ENCODE data around the gene PLXNA3.

PLXNA3 gene

DNA sequence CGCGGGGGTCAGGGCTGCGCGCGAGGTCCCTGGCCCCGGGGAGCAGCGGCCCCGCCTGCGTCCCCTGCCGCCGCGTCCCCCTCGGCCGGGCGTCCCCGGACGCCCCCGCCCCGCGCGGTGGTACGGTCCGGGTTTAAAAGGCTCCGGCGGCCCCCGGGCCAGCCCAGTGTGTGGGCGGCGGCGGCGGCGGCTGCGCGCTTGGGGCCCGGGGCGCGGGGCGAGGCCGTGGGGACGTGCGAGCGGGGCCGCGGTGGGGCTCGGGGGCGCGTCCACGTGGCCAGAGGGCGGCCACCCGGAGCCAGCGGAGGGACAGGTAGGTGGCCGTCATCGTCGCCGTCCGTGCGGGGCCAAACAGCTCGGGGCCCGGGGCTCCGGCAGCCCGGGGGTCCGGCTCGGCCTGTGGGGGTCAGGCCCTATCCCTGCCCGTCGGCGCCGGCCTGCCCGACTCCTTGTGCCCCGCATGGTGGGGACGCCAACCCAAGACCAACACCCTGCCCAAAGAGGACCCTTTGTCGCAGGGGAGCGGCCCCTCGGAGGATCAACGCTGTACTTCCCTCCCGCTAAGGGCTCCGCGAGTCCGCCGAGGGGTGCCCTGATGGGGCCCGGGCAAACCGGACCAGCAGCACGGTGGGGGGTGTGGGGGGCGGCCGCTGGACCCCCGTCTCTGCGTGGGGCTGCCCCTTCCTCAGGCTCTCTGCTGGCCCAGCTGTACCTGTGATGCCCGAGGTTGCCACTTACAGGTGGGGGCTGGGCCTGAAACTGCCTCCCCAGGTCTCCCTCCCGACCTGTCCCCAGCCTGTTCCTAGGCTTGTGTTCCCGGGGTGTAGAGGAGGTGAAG, at the start of gene PLXNA3:
Gene PLXNA3 (plus strand): TSS at position 166 of the 838 bp plus-strand sequence. CDS start 1,903 bp downstream, outside the sequence.
- DNase-seq, result peak; percentile 66 to 68

DNA sequence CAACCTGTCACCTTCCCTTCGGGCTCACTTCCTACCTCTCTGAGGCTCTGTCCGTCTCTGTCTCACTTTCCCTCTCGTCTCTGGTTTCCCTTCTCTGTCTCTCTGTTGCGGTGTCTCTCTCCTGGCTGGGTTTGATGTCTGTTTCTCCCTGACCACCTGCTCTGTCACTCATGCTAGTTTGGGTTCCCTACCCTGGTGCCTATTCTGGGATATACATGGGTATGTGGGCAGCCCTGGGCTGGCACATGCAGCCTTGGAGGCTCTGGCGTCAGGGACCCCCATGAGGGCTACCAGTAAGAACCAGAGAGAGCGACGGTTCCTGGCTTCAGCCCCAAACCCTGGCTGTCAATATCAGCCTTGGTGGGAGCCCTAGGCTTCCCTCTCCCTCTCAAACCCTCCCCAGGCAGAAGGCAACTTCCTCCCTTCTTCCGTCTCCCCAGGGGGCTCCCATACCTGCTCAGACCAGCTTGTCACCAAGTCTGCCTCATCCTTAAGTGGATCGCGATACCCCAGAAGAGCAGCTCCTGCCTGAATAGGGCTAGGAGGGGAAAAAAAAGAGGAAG, 49.3 kb upstream of the PLXNA3 start:
- no peak for DNase-seq

DNA sequence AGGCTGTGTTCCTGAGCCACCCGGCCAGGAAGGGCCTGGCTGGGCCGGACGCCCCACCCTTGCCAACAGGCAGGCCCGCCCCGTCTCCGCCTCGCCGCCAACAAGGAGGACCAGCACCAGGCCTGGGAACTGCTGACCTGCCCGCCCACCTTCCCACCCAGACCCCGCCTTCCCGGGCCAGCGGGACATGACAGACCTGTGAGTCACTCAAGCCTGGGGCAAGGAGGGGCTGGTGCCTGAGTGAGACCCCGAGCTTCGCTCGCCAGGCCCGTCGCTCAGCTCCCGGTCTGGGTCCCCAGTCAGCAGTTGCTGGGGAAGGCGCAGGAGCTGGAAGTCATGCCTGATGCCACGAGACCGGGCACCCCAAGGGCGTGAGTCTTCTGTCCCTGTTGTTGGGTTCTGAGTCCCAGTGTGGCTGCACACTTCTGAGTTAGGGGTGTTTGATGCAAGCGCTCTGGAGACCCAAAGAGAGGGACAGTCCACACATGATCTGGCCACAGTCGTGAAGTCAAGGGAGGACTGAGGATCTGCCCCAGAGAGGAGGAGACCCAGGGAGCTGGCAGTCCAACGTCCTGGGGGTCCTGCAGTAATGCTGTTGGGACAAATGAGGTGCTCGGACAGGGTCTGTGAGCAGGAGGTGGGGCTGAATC, 48.7 kb upstream of the PLXNA3 start, which contains the start of gene DNASE1L1:
Gene DNASE1L1 (minus strand): TSS at position 33 of the 650 bp plus-strand sequence. CDS start 3,686 bp downstream, outside the sequence.
- no peak for DNase-seq

DNA sequence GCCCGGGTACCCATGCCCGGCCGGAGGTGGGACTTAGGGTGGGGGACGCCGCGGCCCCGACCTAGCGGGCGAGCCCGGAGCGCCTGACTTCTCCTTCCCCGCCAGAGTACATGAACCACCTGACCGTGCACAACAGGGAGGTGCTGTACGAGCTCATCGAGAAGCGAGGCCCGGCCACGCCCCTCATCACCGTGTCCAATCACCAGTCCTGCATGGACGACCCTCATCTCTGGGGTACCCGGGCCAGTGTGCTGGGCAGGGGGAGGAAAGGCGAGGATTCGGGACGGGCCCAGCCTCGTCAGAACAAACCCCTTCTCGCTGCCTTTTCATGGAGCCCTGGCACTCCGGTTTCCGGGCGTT, 46.1 kb upstream of the PLXNA3 start:
- peak; percentile 66 to 73 for DNase-seq

DNA sequence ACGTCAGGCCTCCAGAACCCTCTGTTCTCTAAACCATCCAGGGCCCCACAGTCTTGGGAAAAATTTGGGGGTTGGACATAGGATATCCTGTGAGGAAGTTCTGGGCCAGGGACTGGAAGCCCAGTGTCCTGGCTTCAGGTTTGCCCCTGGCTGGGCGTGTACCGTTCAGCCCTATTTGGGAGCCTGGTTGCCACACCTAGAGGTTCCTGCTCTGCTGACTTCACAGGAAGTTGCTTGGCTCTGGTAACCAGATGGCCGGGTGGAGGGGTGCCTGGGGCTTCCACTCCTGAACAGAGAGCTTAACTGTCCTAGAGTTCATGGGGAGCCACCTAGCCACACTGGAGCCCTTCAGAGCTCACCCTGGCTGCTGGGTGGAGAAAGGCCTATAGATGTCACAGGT, 45.6 kb upstream of the PLXNA3 start:
- DNase-seq, result peak in 1 of 2 donors; percentile 41

DNA sequence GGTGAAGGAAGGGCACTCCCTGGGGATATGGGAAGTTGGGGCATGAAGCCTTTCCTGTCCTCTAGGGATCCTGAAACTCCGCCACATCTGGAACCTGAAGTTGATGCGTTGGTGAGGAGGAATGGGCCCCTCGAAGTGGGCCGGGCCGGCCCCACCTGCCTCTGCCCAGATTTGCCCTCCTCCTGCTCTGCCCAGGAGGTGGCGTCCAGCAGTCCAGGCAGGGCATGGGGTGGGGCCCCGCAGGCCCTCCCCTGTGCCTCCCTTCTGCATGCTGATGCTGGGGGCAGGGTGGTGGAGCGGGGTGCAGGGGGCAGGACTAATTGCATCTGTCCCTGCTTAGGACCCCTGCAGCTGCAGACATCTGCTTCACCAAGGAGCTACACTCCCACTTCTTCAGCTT, 44.9 kb upstream of the PLXNA3 start:
- DNase-seq, result no peak

DNA sequence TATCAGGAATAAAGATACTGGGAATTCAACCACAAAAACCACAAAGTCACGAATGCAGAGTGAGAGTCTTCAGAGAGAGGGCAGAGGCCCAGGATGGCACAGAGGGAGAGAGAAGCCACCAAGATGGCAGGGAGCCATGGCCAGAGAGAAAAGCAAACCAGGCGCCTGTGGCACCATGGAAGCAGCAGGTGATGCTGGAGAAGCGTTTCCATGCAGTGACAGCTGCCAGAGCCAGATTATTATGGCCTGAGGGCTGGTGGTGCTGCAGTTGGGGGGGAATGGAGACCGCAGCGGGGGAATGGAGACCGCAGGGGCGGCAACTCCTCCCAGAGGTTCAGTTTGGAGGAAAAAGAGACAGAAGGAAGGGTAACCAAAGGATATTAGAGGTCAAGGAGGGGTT, 40.9 kb upstream of the PLXNA3 start:
- DNase-seq, result no peak

DNA sequence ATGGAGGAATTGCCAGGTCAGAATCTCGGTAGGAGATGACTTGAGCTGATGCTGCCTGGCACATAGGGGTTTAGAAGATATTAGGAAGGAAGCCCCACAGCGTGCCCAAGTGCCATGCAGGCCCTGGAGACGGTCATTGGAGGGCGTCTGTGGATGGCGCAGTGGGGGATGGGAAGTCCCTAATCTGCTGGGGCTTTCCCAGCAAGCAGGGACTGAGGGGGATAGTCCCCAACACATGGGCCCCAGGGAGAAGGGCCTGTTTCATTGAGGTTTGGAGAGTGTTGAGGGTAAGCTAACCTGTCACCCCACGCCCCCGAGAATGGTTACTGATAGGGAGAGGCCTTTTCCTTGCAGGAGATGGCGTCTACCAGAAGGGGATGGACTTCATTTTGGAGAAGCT, 38.9 kb upstream of the PLXNA3 start:
- DNase-seq, result no peak

DNA sequence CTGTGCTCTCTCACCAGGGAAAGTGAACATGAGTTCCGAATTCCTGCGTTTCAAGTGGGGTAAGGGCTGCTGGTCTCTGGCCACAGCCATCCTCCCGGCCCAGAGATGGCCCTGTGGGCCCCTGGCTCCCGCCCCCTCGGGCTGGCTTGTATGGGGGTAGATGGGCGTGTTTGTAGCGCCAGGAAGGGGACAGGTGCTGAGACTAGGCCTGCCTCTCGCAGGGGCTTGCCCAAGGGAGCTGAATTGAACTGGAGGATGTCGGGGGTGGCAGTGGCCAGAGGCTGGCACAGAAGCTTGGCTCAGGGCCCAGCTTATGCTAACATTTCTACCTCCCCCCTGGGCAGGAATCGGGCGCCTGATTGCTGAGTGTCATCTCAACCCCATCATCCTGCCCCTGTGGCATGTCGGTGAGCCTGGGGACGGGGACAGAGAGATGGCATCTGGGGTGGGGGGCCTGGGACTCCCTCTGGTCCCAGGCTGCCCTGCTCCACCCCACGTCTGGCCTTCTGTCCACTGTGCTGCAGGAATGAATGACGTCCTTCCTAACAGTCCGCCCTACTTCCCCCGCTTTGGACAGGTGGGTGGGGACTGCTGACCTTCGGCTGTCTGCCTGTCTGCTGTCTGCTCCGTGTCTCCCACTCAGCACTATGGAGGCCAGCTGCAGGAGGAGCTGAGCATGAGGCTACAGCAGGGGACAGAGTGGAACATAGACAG, 38.2 kb upstream of the PLXNA3 start:
- DNase-seq, result no peak

DNA sequence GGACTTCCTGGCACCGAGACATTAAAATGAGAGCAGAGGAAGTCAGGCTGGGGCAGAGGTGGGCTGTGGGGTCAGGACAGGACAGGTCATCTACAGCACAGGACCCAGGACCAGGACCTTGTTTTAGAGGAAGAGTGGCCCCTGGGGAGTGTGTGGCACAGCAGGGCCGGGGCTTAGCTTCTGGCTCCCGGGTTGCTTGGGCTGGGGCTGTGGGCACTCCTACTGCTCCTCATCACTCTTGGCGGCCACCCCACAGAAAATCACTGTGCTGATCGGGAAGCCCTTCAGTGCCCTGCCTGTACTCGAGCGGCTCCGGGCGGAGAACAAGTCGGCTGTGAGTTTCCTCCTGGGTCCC, 37.7 kb upstream of the PLXNA3 start:
- no peak for DNase-seq

DNA sequence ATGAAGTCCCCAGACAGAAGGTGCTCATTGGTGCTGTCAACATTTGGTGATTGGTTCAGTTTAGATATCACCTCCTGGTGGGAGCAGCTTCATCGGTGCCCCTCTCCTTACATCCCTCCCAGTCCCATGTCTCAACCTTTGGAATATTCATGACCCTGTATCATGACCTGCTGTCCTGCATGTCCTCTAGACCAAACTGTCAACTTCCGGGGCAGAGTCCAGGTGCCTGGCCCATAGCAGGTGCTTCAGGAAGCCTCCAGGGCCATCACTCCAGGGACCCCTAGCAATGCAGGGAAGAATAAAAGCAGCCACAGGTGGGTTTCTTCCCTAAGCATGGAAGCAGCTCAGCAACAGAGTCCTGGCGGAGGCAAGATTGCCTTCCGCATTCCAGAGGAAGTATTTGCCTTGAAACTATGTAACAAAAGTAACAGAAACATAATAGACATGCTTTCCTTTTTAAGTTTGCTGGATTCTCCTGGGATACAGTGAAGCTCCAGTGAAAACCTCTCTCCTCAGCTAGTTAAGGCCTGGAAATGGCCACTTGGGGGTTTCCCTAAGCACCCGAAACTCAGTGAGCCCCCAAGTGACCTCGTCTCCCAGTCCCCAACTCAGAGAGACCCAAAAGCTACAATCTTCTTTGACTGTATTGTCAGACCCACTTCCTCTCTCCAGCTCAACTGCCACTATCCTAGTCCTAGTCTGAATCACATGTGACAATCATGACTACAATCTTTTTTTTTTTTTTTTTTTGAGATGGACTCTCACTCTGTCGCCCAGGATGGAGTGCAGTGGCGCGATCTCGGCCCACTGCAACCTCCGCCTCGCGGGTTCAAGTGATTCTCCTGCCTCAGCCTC, 30.9 kb upstream of the PLXNA3 start:
- DNase-seq, result no peak

DNA sequence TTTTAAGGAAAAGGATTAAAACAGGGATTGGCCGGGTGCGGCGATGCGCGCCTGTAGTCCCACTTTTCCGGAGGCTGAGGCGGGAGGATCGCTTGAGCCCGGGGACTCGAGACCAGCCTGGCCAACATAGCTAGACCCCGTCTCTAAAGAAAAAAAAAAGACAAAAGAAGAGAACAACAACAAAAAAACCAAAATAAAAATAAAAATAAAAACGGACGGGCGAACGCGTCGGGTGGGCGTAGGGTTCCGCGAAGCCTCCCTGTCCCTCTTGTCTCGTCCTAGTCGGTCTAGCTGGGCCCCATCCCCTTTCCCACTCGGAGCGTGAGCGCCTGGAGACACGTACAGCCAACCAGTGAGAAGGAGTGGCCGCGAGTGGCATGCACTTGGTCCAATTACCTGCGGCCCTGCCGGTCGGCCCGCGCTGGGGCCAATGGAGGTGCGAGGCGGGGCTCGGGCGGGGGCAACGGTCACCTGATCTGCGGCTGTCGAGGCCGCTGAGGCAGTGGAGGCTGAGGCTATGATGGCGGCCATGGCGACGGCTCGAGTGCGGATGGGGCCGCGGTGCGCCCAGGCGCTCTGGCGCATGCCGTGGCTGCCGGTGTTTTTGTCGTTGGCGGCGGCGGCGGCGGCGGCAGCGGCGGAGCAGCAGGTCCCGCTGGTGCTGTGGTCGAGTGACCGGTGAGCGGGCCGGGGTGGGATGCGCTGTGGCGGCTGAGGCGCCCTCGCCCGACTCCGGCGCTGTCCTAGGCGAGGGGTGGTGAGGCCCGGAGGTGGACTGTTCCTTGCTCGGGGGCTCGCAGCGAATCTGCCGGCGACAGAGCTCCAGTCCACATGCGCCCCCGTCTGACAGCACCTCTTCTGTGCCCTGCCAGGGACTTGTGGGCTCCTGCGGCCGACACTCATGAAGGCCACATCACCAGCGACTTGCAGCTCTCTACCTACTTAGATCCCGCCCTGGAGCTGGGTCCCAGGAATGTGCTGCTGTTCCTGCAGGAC, 29.6 kb upstream of the PLXNA3 start, which contains the start of gene ATP6AP1:
Gene ATP6AP1 (plus strand): TSS at position 502 of the 996 bp plus-strand sequence. CDS start 16 bp downstream, at position 518.
- peak; percentile 86 to 87 for DNase-seq

DNA sequence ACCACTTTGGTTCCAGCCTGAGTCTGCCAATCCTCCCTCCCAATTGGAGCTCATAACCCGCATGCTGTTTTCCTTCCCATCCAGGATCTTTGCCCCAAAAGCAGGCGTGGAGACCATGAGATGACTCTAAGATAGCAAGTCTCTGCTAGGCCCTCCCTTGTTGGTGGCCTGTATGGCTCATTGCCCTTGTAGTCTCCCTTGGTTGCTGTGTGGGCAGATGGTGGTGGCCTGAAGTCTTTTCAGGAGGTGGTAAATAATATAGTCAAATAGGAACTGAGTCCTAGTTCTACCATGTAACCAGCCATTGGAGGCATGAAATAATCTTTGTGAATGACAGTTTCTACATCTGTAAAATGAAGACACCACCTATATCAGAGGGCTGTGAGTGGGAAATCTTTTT, 28.4 kb upstream of the PLXNA3 start:
- DNase-seq, result no peak

DNA sequence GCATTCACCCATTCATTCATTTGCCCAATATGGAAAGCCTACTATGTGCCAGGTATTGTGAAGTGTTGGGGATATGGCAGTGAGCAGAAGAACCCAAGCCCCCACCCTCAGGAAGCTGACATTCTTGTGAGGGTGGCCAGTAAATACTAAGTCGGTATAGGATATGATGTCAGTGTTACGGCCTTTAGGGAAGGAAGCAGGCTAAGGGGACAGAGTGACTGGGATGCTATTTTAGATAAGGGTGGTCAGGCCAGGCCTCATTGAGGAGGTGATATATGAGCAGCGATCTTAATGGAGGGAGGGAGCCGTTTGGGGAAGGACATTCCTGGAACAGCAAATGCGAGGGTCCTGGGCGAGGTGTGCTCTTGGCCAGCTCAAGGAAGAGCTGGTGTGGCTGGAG, 27.6 kb upstream of the PLXNA3 start:
- DNase-seq, result no peak

DNA sequence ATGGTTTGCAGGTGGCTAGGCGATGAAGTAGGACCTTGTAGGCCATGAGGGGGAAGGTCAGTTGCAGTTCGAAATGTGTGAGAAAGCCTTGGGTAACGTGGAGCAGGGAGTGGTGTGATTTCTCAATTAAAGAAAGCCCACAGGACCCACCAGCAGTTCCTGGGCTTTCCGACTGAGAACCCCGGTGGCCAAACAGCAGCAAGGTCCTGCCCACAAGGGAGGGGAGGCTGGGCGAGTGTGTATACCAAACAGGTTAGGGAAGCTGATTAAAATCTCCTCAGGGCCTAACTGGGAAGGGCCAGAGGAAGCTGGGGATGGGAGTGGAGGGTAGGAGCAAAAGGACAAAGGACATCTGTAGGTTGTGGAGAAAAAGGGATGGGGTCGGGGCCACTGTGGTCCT, 27.2 kb upstream of the PLXNA3 start:
- no peak for DNase-seq

DNA sequence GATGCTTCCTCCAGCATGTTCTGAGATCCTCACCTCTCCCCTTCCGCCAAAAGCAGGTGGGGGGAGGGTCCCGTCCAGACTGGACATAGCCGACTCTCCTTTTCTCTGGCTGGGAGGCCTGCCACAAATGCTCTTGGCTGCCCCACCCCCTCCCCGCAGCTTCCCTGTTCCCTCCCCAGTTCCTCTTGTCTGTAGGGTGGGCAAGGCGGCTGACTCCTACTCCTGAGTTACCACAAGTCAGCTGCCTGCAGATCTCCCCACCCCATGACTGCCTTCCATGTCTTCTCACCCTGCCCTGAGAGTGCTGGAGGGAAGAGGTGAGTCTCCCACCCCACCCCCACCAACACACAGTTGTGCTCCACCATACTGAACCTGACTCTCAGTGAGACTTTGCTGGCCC, 26.7 kb upstream of the PLXNA3 start:
- no peak for DNase-seq

DNA sequence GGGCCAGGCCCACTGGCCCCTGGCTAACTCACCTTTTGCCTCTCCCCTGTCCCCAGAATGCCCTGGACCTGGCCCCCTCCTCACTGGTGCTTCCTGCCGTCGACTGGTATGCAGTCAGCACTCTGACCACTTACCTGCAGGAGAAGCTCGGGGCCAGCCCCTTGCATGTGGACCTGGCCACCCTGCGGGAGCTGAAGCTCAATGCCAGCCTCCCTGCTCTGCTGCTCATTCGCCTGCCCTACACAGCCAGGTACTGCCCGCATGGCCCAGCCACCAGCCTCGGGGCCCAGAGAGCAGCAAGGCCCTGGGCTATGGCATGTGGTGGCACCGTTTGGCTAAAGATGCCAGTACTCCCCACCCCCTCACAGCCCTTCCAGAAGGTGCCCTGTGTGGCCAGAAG, 25.9 kb upstream of the PLXNA3 start:
- DNase-seq, result no peak

DNA sequence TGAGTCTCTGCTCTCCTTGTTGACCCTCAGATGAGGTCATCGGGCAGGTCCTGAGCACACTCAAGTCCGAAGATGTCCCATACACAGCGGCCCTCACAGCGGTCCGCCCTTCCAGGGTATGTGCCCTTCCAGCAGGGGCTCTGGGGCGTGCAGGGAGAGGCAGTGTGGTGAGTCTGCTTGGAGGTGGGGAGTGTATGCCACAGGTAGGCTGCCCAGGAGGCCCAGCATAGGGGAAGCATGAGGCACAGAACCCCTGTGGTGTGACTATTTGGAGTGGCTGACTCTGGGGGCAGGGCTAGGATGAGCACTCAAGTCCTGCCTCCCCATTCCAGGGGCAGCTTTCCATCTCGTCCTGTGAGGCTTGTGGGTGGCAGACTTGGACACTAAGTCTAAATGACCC, 24.5 kb upstream of the PLXNA3 start:
- DNase-seq, result no peak

DNA sequence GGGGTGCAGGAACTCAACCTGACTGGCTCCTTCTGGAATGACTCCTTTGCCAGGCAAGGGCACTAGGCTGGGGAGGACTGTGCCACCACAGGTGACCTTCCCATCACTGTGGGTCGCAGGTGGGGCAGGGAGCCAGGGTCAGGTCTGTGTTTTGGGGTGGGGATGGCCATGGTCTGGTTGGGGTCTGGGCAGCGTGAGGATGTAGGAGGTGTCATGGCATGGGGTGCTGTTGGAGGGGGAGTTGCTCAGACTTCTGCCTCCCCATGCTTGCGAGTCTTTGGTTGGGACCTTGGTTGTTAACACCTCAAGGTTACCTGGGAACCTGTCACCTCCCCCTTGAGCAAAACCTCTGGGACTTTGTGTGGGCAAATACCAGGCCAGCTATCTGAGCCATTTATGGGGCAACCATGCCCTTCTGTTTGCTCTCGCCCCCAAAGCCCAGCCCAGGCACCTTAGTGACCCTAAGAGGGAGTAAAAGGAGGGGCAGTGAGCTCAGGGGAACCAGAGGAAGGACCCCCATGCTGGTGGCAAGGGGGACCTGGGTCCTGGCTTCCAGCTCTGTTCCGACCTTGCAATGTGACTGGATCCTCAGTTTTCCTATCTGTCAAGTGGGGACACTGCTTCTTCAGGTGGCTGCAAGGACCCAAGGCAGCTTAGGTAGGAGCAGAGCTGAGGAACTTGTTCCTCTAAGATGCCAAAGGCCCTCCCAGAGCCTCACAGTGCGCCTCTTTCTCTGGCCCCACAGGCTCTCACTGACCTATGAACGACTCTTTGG, 23.5 kb upstream of the PLXNA3 start:
- no peak for DNase-seq

DNA sequence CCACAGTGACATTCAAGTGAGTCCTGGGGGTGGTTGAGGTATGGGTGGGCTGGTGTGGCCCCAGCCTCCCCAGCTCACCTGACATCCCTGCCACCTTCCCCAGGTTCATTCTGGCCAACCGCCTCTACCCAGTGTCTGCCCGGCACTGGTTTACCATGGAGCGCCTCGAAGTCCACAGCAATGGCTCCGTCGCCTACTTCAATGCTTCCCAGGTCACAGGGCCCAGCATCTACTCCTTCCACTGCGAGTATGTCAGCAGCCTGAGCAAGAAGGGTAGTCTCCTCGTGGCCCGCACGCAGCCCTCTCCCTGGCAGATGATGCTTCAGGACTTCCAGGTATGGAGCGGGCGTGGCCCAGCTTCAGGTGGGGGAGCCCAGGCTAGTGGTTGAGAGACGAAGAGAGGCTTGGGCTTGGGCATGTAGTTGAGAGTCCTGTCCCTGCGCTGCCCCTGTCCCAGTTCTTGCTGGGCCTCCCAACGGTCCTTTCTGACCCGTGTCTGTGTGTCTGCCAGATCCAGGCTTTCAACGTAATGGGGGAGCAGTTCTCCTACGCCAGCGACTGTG, 22.8 kb upstream of the PLXNA3 start:
- no peak for DNase-seq

Measured in stimulated activated CD4-positive, alpha-beta T cell treated with anti-CD3 and anti-CD28 coated beads, Interleukin-2, amount 100 ng/mL, for 24 hours (primary cell).